Osteoblast (primary cell): ENCODE data around the gene LPAR1. TPM values are rescaled to one million over a fixed set of nuclear protein-coding genes. Genes with fewer than 3 reads are reported as not detected.

Experiments
- DNase-seq: peaks from one replicate; pipeline ENCODE4 v3.0.0; 2011; ENCODE audit warnings: low spot score, mixed read lengths; ENCODE audit not compliant: insufficient read length; ENCODE audit errors: missing footprints
- H2AFZ ChIP-seq: 2 replicates; pipeline ENCODE4 v1.6.0; 2011; ENCODE audit warnings: mild to moderate bottlenecking, low read length
- H3K27ac ChIP-seq: 2 replicates; pipeline ENCODE4 v1.5.1; 2011; ENCODE audit warnings: mild to moderate bottlenecking, low read depth, low read length, moderate library complexity
- H3K27me3 ChIP-seq: 2 replicates; pipeline ENCODE4 v1.6.0; 2012; ENCODE audit warnings: mild to moderate bottlenecking, control low read depth, inconsistent platforms, low read length, moderate library complexity; ENCODE audit not compliant: insufficient read depth
- H3K36me3 ChIP-seq: 2 replicates; pipeline ENCODE4 v1.5.1; 2011; ENCODE audit warnings: mild to moderate bottlenecking, low read length, control low read depth, moderate library complexity; ENCODE audit not compliant: insufficient read depth
- H3K4me1 ChIP-seq: 2 replicates; pipeline ENCODE4 v1.5.1; 2011; ENCODE audit warnings: mild to moderate bottlenecking, low read length, control low read depth, moderate library complexity; ENCODE audit not compliant: insufficient read depth
- H3K4me2 ChIP-seq: 2 replicates; pipeline ENCODE4 v1.6.0; 2011; ENCODE audit warnings: mild to moderate bottlenecking, low read length; ENCODE audit not compliant: insufficient read depth
- H3K4me3 ChIP-seq: fragments of 200-600 bp; sonication (generic); 3 replicates; pipeline ENCODE4 v1.5.1; 2012; ENCODE audit warnings: mild to moderate bottlenecking, low read length, inconsistent platforms; ENCODE audit not compliant: insufficient read depth
- H3K79me2 ChIP-seq: 2 replicates; pipeline ENCODE4 v1.6.0; 2012; ENCODE audit warnings: mild to moderate bottlenecking, low read length, control low read depth, inconsistent platforms; ENCODE audit not compliant: insufficient read depth
- H3K9me3 ChIP-seq: 2 replicates; pipeline ENCODE4 v1.5.1; 2011; ENCODE audit warnings: low read depth, low read length, control low read depth
- H4K20me1 ChIP-seq: 2 replicates; pipeline ENCODE4 v1.6.0; 2012; ENCODE audit warnings: mild to moderate bottlenecking, low read length, control low read depth; ENCODE audit not compliant: insufficient read depth
- CTCF ChIP-seq: IDR thresholded peaks from 2 replicates; pipeline ENCODE4 v1.5.1; 2011; ENCODE audit warnings: mild to moderate bottlenecking, low read depth, low read length, moderate library complexity; ENCODE audit errors: extremely low read depth
- total RNA-seq: library from RNA; depleted of rRNA; stranded (reverse); fragments of >200 nt; gene quantifications from 2 replicates; pipeline ENCODE4 v1.2.3, GENCODE V29; 2012

LPAR1 gene
- total RNA-seq, 1 donor: 151 TPM

- H2AFZ ChIP-seq: no peak overlapping the region
- TF ChIP-seq CTCF: no peak
- H3K36me3 ChIP-seq: peaks cover 9% of the 10 kb centered on the region
- H3K4me3 ChIP-seq: no peak overlapping the region
- H3K27ac ChIP-seq: no peak overlapping the region
- no peak for DNase-seq
- H3K4me1 ChIP-seq: peaks cover 5% of the 10 kb centered on the region
- H3K4me2 ChIP-seq: no peak overlapping the region
- H3K79me2 ChIP-seq: peaks cover 97% of the 10 kb centered on the region
- H3K27me3 ChIP-seq: no peaks in the 10 kb centered on the region
- peaks cover 46% of the 10 kb centered on the region for H4K20me1 ChIP-seq
- no peaks in the 10 kb centered on the region for H3K9me3 ChIP-seq
These were observed 33.3 kb downstream of the LPAR1 start for GRCh38 chr9:111004936-111005335.

GRCh38 chr9:111003182-111003581 is 35.1 kb downstream of the LPAR1 start:
- no peak for TF ChIP-seq CTCF
- peaks cover 9% of the 10 kb centered on the region for H3K36me3 ChIP-seq
- H3K4me1 ChIP-seq: no peaks in the 10 kb centered on the region
- H3K27me3 ChIP-seq: no peaks in the 10 kb centered on the region
- H4K20me1 ChIP-seq: peaks cover 37% of the 10 kb centered on the region
- no peak for DNase-seq
- H3K27ac ChIP-seq: no peak overlapping the region
- no peak overlapping the region for H3K4me3 ChIP-seq
- H3K9me3 ChIP-seq: no peaks in the 10 kb centered on the region
- H2AFZ ChIP-seq: no peak overlapping the region
- H3K79me2 ChIP-seq: peaks cover 99% of the 10 kb centered on the region
- H3K4me2 ChIP-seq: no peak overlapping the region

- H3K36me3 ChIP-seq: peaks cover 9% of the 10 kb centered on the region
- H3K4me2 ChIP-seq: no peak overlapping the region
- TF ChIP-seq CTCF: no peak
- no peaks in the 10 kb centered on the region for H3K9me3 ChIP-seq
- H3K79me2 ChIP-seq: peaks cover 100% of the 10 kb centered on the region
- DNase-seq: no peak
- no peak overlapping the region for H2AFZ ChIP-seq
- H3K4me3 ChIP-seq: no peak overlapping the region
- no peaks in the 10 kb centered on the region for H3K27me3 ChIP-seq
- peaks cover 33% of the 10 kb centered on the region for H4K20me1 ChIP-seq
- H3K27ac ChIP-seq: no peak overlapping the region
- H3K4me1 ChIP-seq: peaks cover 14% of the 10 kb centered on the region
These were observed 36.7 kb downstream of the LPAR1 start for GRCh38 chr9:111001526-111001925.

- H3K9me3 ChIP-seq: no peaks in the 10 kb centered on the region
- no peak for TF ChIP-seq CTCF
- H4K20me1 ChIP-seq: peaks cover 26% of the 10 kb centered on the region
- peaks cover 9% of the 10 kb centered on the region for H3K36me3 ChIP-seq
- H3K79me2 ChIP-seq: peaks cover 100% of the 10 kb centered on the region
- H3K4me2 ChIP-seq: no peak overlapping the region
- H3K27ac ChIP-seq: no peak overlapping the region
- no peaks in the 10 kb centered on the region for H3K27me3 ChIP-seq
- no peak overlapping the region for H2AFZ ChIP-seq
- H3K4me3 ChIP-seq: no peak overlapping the region
- H3K4me1 ChIP-seq: peaks cover 28% of the 10 kb centered on the region
- DNase-seq: no peak
These were observed 38.1 kb downstream of the LPAR1 start for GRCh38 chr9:111000202-111000601.
